ENCODE data around the gene DCUN1D1. TPM values are rescaled to one million over a fixed set of nuclear protein-coding genes. Genes with fewer than 3 reads are reported as not detected.

DCUN1D1 gene
- total RNA-seq, 4 donors from 2014 or later: 20.5 to 31.4 (median 27.4) TPM

DNA sequence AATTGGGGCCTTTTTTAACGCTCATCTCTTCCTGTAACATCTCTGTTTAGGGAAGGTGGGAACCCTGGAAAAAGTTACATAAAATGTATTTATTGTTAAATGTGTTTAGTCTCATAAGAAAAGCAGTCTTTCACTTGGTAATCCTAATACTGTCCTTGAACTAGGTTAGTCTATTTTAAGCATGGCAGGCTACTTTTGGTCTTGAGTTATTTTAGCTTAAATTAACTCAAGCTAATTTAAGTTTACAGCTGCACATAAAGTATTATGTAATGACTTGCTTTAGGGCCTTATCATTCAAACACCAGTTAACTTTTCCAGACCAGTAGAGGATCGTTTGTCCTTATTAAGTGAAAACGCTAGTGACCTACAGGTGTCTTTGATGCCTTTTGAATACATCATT is 63.2 kb downstream of the DCUN1D1 start:
- no peak overlapping the region for H3K27ac ChIP-seq
- no peaks in the 10 kb centered on the region for H3K27me3 ChIP-seq
- no peak for DNase-seq
- no peaks in the 10 kb centered on the region for H3K9me3 ChIP-seq
- intact Hi-C loops (cut with DNase I; ENCODE audit: low total_unique reads) (no loop called here), in situ Hi-C loops (cut with MboI; ENCODE audit: low pct_ligation_motif_present in 1 of 4, low pct_unique_long_range_greater_than_20kb in 1 of 4, low sequenced_read_pairs in 3 of 4) (no loop called here)
- WGBS, 2 donors (ENCODE audit: low coverage in 1 of 2): 75% methylated on average over 3 of the region's 3 CpGs
- H3K4me1 ChIP-seq: peaks cover 0 to 2% (median 0%) of the 10 kb centered on the region in 4 donors
- TF ChIP-seq POLR2AphosphoS5 (IDR thresholded peaks at IDR 0.05) (no peak), CTCF (IDR thresholded peaks at IDR 0.05) (no peak), POLR2A (IDR thresholded peaks at IDR 0.05) (no peak), EP300 (IDR thresholded peaks at IDR 0.05; ENCODE audit: low read depth) (no peak)
- H3K36me3 ChIP-seq: peaks cover 0 to 5% (median 2%) of the 10 kb centered on the region in 4 donors
- H3K4me3 ChIP-seq: no peak overlapping the region

DNA sequence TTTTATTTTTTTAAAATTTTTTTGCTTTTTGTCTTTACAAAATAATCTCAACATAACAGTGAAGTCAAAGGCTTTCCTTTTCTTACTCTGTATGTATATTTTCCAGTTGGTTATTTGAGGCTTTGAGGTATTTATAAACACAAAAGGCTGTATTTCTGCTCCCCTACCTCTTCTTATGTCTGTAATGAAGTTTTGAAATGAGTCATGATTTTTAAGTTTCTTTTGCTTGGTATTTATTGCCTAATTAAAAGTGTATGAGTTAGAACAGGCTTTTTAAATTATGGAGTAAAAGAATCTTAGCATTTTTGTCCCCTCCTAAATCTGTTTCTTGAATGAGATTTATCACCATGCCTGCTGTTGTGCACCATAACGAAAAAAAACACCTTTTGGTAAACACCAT is 66.0 kb downstream of the DCUN1D1 start:
- in situ Hi-C loops (cut with MboI; ENCODE audit: low pct_ligation_motif_present in 1 of 4, low pct_unique_long_range_greater_than_20kb in 1 of 4, low sequenced_read_pairs in 3 of 4): no loop called here

DNA sequence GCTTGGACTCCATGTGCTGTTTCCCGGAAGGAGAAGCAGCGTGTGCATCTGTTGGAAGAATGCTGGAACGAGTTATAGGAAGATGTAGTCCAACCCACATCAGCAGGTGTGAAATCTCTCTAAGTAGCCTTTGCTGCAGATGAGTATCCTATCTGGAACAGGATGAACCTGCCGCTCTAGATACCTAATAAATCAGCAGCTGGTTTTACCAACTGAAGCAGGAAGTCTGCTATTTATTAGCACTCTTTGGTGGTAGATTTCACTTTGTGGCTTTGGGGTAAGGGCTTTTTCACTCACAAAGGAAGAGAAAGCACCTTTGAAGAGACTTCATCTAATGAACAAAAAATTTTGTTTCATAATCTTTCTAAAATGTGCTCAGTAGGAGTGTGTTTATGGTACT is 66.4 kb downstream of the DCUN1D1 start:
- no peaks in the 10 kb centered on the region for H3K4me1 ChIP-seq
- no peak overlapping the region for H3K4me3 ChIP-seq
- 73% methylated on average over 4 of the region's 4 CpGs; no CpG with 5 or more reads in 1 of the 2 donors for WGBS, 2 donors (ENCODE audit: low coverage in 1 of 2)
- in situ Hi-C loops (cut with MboI; ENCODE audit: low pct_ligation_motif_present in 1 of 4, low pct_unique_long_range_greater_than_20kb in 1 of 4, low sequenced_read_pairs in 3 of 4) (no loop called here), intact Hi-C loops (cut with DNase I; ENCODE audit: low total_unique reads) (no loop called here)
- DNase-seq: no peak
- TF ChIP-seq EP300 (IDR thresholded peaks at IDR 0.05; ENCODE audit: low read depth): no peak
- no peaks in the 10 kb centered on the region for H3K9me3 ChIP-seq
- no peaks in the 10 kb centered on the region for H3K27me3 ChIP-seq
- no peak overlapping the region for H3K27ac ChIP-seq
- peaks cover 0 to 5% (median 2%) of the 10 kb centered on the region in 4 donors for H3K36me3 ChIP-seq

More for the DNA sequence above, 66.0 kb downstream of the DCUN1D1 start:
- no peak for DNase-seq
- Histone ChIP-seq H3K4me1 (no peaks in the 10 kb centered on the region), H3K27me3 (no peaks in the 10 kb centered on the region), H3K4me3 (no peak overlapping the region), H3K9me3 (no peaks in the 10 kb centered on the region), H3K36me3 (peaks cover 0 to 5% (median 2%) of the 10 kb centered on the region in 4 donors), H3K27ac (no peak overlapping the region)
- no peak for TF ChIP-seq EP300 (IDR thresholded peaks at IDR 0.05; ENCODE audit: low read depth)
- TF ChIP-seq POLR2AphosphoS5 (IDR thresholded peaks at IDR 0.05): no peak
- no peak for TF ChIP-seq POLR2A (IDR thresholded peaks at IDR 0.05)
- TF ChIP-seq CTCF (IDR thresholded peaks at IDR 0.05): no peak
- intact Hi-C loops (cut with DNase I; ENCODE audit: low total_unique reads): no loop called here
- WGBS, 2 donors (ENCODE audit: low coverage in 1 of 2): 78 to 81% methylated on average over 1 of the region's 1 CpG

DNA sequence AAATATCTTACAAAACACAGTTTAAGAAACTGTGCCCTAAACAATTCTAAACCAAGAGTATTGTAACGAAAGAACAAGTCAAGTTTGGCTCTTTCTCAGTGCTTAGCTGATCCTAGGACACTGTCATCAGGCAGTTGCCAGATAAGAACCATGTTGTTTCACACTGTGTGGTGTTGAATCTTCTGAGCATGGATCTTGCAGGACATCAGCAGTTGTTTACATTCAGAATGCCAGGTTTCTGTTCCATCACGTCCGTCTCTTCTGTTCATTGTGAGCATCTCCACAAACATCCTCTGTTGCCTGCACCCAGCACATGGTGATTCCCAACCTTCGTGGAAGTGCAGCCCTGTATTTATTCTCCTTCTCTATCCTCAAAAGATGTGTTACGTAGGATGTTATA is 67.9 kb downstream of the DCUN1D1 start:
- in situ Hi-C loops (cut with MboI; ENCODE audit: low pct_ligation_motif_present in 1 of 4, low pct_unique_long_range_greater_than_20kb in 1 of 4, low sequenced_read_pairs in 3 of 4): no loop called here
- WGBS, 2 donors (ENCODE audit: low coverage in 1 of 2): 73 to 85% methylated on average over 5 of the region's 5 CpGs

More for the DNA sequence above, 67.9 kb downstream of the DCUN1D1 start:
- no peak overlapping the region for H3K27ac ChIP-seq
- no peak overlapping the region for H3K4me3 ChIP-seq
- TF ChIP-seq CTCF (IDR thresholded peaks at IDR 0.05) (no peak), POLR2A (IDR thresholded peaks at IDR 0.05) (no peak), POLR2AphosphoS5 (IDR thresholded peaks at IDR 0.05) (no peak), EP300 (IDR thresholded peaks at IDR 0.05; ENCODE audit: low read depth) (no peak)
- DNase-seq: no peak
- H3K9me3 ChIP-seq: no peaks in the 10 kb centered on the region
- H3K27me3 ChIP-seq: no peaks in the 10 kb centered on the region
- intact Hi-C loops (cut with DNase I; ENCODE audit: low total_unique reads): no loop called here
- H3K4me1 ChIP-seq: no peaks in the 10 kb centered on the region
- H3K36me3 ChIP-seq: peaks cover 0 to 8% (median 2%) of the 10 kb centered on the region in 4 donors
